KMS-11 (cell line): ENCODE data around the gene DAZAP2.

Experiments
- H2AFZ ChIP-seq: fragments of 200-600 bp; sonication (generic); 2 replicates; pipeline ENCODE4 v1.6.1; 2016; ENCODE audit warnings: antibody characterized with exemption, mixed run types, low read depth
- H3K27ac ChIP-seq: fragments of 200-600 bp; sonication (generic); 2 replicates; pipeline ENCODE4 v1.6.1; 2016; ENCODE audit warnings: mild to moderate bottlenecking, mixed run types
- H3K27me3 ChIP-seq: fragments of 200-600 bp; sonication (generic); 2 replicates; pipeline ENCODE4 v1.6.1; 2017; ENCODE audit warnings: mild to moderate bottlenecking, low read depth, mixed run types, moderate library complexity; ENCODE audit not compliant: insufficient read depth
- H3K36me3 ChIP-seq: fragments of 200-600 bp; sonication (generic); 2 replicates; pipeline ENCODE4 v1.6.1; 2017; ENCODE audit warnings: mild to moderate bottlenecking, mixed run types; ENCODE audit not compliant: insufficient read depth
- H3K4me1 ChIP-seq: fragments of 200-600 bp; sonication (generic); 2 replicates; pipeline ENCODE4 v1.6.1; 2016; ENCODE audit warnings: mild to moderate bottlenecking, low read depth, mixed run types; ENCODE audit not compliant: poor library complexity, severe bottlenecking
- H3K4me2 ChIP-seq: fragments of 200-600 bp; sonication (generic); 2 replicates; pipeline ENCODE4 v1.7.0; 2016; ENCODE audit warnings: mild to moderate bottlenecking, mixed run types
- H3K4me3 ChIP-seq: fragments of 200-600 bp; sonication (generic); IDR thresholded peaks from 2 replicates; pipeline ENCODE4 v1.6.1; 2017; ENCODE audit warnings: low read depth, low read length, mixed read lengths; ENCODE audit not compliant: insufficient read depth
- H3K79me2 ChIP-seq: fragments of 200-600 bp; sonication (generic); 2 replicates; pipeline ENCODE4 v1.6.1; 2016; ENCODE audit warnings: low read depth, mixed run types; ENCODE audit not compliant: insufficient read depth
- H3K9ac ChIP-seq: fragments of 200-600 bp; sonication (generic); 2 replicates; pipeline ENCODE4 v1.6.1; 2016; ENCODE audit warnings: mild to moderate bottlenecking, mixed run types
- H4K20me1 ChIP-seq: fragments of 200-600 bp; sonication (generic); 2 replicates; pipeline ENCODE4 v1.6.1; 2016; ENCODE audit warnings: mild to moderate bottlenecking, mixed run types; ENCODE audit not compliant: insufficient read depth
- CTCF ChIP-seq: fragments of 200-600 bp; sonication (generic); conservative IDR thresholded peaks from 2 replicates; pipeline ENCODE4 v1.6.1; 2017; ENCODE audit warnings: low read depth, mild to moderate bottlenecking, antibody characterized with exemption, low read length, moderate library complexity, mixed read lengths

Gene DAZAP2

GRCh38 chr12:51245476-51246253 is 7.0 kb downstream of the DAZAP2 start:
- H4K20me1 ChIP-seq: no peaks in the 10 kb centered on the region
- H3K79me2 ChIP-seq: no peaks in the 10 kb centered on the region; the same call in 1 of the 2 replicates
- H3K4me1 ChIP-seq: peaks cover 4% of the 10 kb centered on the region
- H3K4me3 ChIP-seq: no peak overlapping the region
- H3K27ac ChIP-seq: no peak overlapping the region
- no peak overlapping the region for H3K9ac ChIP-seq
- H2AFZ ChIP-seq: no peak overlapping the region
- peaks cover 7% of the 10 kb centered on the region; the same call in 1 of the 2 replicates for H3K36me3 ChIP-seq
- H3K27me3 ChIP-seq: no peaks in the 10 kb centered on the region
- no peak for TF ChIP-seq CTCF
- H3K4me2 ChIP-seq: no peak overlapping the region

GRCh38 chr12:51246254-51246853 is 7.7 kb downstream of the DAZAP2 start:
- Histone ChIP-seq H3K27ac (no peak overlapping the region), H3K4me3 (no peak overlapping the region), H3K36me3 (0 out of 2 replicates have a peak, but pooled peaks cover 2% of the 10 kb centered on the region), H3K9ac (no peak overlapping the region), H3K79me2 (no peaks in the 10 kb centered on the region), H2AFZ (no peak overlapping the region), H3K4me1 (no peaks in the 10 kb centered on the region), H3K4me2 (no peak overlapping the region), H3K27me3 (no peaks in the 10 kb centered on the region), H4K20me1 (no peaks in the 10 kb centered on the region)
- TF ChIP-seq CTCF: no peak

GRCh38 chr12:51247523-51248206 is 9.0 kb downstream of the DAZAP2 start:
- Histone ChIP-seq H3K4me2 (no peak overlapping the region), H3K9ac (no peak overlapping the region), H3K27ac (no peak overlapping the region)

GRCh38 chr12:51253276-51253675 is 14.7 kb downstream of the DAZAP2 start:
- no peak overlapping the region for H2AFZ ChIP-seq
- TF ChIP-seq CTCF: no peak
- no peak overlapping the region for H3K9ac ChIP-seq
- H3K4me2 ChIP-seq: no peak overlapping the region
- H3K4me3 ChIP-seq: no peak overlapping the region
- no peaks in the 10 kb centered on the region for H3K36me3 ChIP-seq
- no peaks in the 10 kb centered on the region for H4K20me1 ChIP-seq
- H3K27ac ChIP-seq: no peak overlapping the region
- no peaks in the 10 kb centered on the region for H3K79me2 ChIP-seq
- no peaks in the 10 kb centered on the region for H3K4me1 ChIP-seq
- H3K27me3 ChIP-seq: no peaks in the 10 kb centered on the region

More at GRCh38 chr12:51247523-51248206, 9.0 kb downstream of the DAZAP2 start:
- H3K4me1 ChIP-seq: no peaks in the 10 kb centered on the region
- no peaks in the 10 kb centered on the region for H4K20me1 ChIP-seq
- H3K27me3 ChIP-seq: no peaks in the 10 kb centered on the region
- no peak overlapping the region for H2AFZ ChIP-seq
- no peaks in the 10 kb centered on the region for H3K79me2 ChIP-seq
- no peak overlapping the region for H3K4me3 ChIP-seq
- H3K36me3 ChIP-seq: no peaks in the 10 kb centered on the region
- TF ChIP-seq CTCF: no peak
